ENCODE results near the gene DHX16. TPM values are rescaled to one million over a fixed set of nuclear protein-coding genes. Genes with fewer than 3 reads are reported as not detected.
A peak's percentile ranks its signal among the peaks of the same experiment; 100 is the strongest.

The DHX16 gene
- total and polyA plus RNA-seq, 7 donors: 26.6 to 70.3 (median 40.3) TPM

GRCh38 chr6:30716879-30717128, 44.0 kb upstream of the DHX16 start:
- intact Hi-C loops (cut with DNase I): loop anchor here in 1 of 2 donors (5.0 kb wide), 1 partner anchor 90 kb away; the partner anchor contains the start of gene ATAT1
- no peak for ATAC-seq
- H3K36me3 ChIP-seq (ENCODE audit: insufficient read depth in 1 of 2, low read depth in 1 of 2): peaks cover 0 to 37% of the 10 kb centered on the region in 2 donors
- H3K9me3 ChIP-seq: no peaks in the 10 kb centered on the region
- TF ChIP-seq, protein P1, sequence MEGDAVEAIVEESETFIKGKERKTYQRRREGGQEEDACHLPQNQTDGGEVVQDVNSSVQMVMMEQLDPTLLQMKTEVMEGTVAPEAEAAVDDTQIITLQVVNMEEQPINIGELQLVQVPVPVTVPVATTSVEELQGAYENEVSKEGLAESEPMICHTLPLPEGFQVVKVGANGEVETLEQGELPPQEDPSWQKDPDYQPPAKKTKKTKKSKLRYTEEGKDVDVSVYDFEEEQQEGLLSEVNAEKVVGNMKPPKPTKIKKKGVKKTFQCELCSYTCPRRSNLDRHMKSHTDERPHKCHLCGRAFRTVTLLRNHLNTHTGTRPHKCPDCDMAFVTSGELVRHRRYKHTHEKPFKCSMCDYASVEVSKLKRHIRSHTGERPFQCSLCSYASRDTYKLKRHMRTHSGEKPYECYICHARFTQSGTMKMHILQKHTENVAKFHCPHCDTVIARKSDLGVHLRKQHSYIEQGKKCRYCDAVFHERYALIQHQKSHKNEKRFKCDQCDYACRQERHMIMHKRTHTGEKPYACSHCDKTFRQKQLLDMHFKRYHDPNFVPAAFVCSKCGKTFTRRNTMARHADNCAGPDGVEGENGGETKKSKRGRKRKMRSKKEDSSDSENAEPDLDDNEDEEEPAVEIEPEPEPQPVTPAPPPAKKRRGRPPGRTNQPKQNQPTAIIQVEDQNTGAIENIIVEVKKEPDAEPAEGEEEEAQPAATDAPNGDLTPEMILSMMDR (IDR thresholded peaks at IDR 0.05): no peak
- WGBS, 3 donors: 1 to 4% (median 2%) methylated on average over 8 of the region's 8 CpGs
- H3K27me3 ChIP-seq (ENCODE audit: insufficient read depth in 3 of 3, low read length in 2 of 3): no peaks in the 10 kb centered on the region
- H3K4me3 ChIP-seq: peak overlapping the region; percentile 66
- H3K4me1 ChIP-seq: peaks cover 23% of the 10 kb centered on the region
- DNase-seq: no peak
- peak overlapping the region; percentile 98 for H3K27ac ChIP-seq

GRCh38 chr6:30714263-30714662, 41.5 kb upstream of the DHX16 start:
- WGBS, 3 donors: 97 to 100% (median 100%) methylated on average over 1 of the region's 1 CpG
- no peak for ATAC-seq
- TF ChIP-seq, protein P1 (IDR thresholded peaks at IDR 0.05): no peak

DNA sequence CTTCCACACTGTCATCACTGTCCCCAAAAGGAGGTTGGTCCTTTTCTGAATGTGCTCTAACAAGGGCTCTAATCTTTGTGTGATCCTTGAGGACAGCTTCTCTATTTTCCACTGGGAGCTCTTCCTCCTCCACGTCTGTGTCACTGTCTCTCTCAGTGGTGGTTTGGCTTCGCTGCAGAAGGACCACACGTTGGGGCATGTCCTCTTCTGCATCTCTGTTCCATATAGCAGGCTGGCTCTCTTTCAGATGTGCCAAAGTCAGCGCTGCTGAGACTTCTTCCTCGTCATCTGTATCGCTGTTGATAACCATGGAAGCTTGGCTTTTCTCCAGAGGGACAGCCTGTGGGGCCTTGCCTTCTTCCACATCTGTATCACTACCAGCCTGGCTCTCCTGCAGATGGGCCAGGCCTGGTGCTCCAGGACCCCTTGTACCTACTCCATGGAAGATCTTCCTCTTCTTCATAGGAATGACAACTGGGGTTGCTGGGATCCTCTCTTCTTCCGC, 39.7 kb upstream of the DHX16 start:
- Histone ChIP-seq H3K27me3 (ENCODE audit: insufficient read depth in 3 of 3, low read length in 2 of 3) (no peaks in the 10 kb centered on the region), H3K4me3 (no peak overlapping the region), H3K9me3 (no peaks in the 10 kb centered on the region), H3K4me1 (peaks cover 9% of the 10 kb centered on the region), H3K36me3 (ENCODE audit: insufficient read depth in 1 of 2, low read depth in 1 of 2) (peaks cover 0 to 80% of the 10 kb centered on the region in 2 donors), H3K27ac (no peak overlapping the region)
- ATAC-seq (no peak), DNase-seq (no peak)
- intact Hi-C loops (cut with DNase I): loop anchor here in 1 of 2 donors (2.0 kb wide), 1 partner anchor 18 kb away; no protein-coding TSS in a partner anchor
- WGBS, 3 donors: 71 to 83% (median 75%) methylated on average over 7 of the region's 7 CpGs
- TF ChIP-seq, protein P1 (IDR thresholded peaks at IDR 0.05): no peak

More at GRCh38 chr6:30714263-30714662, 41.5 kb upstream of the DHX16 start:
- DNase-seq: no peak
- Histone ChIP-seq H3K27ac (no peak overlapping the region), H3K36me3 (ENCODE audit: insufficient read depth in 1 of 2, low read depth in 1 of 2) (peaks cover 0 to 63% of the 10 kb centered on the region in 2 donors), H3K9me3 (no peaks in the 10 kb centered on the region), H3K27me3 (ENCODE audit: insufficient read depth in 3 of 3, low read length in 2 of 3) (no peaks in the 10 kb centered on the region), H3K4me3 (no peak overlapping the region), H3K4me1 (peaks cover 18% of the 10 kb centered on the region)
- intact Hi-C loops (cut with DNase I): no loop called here

DNA sequence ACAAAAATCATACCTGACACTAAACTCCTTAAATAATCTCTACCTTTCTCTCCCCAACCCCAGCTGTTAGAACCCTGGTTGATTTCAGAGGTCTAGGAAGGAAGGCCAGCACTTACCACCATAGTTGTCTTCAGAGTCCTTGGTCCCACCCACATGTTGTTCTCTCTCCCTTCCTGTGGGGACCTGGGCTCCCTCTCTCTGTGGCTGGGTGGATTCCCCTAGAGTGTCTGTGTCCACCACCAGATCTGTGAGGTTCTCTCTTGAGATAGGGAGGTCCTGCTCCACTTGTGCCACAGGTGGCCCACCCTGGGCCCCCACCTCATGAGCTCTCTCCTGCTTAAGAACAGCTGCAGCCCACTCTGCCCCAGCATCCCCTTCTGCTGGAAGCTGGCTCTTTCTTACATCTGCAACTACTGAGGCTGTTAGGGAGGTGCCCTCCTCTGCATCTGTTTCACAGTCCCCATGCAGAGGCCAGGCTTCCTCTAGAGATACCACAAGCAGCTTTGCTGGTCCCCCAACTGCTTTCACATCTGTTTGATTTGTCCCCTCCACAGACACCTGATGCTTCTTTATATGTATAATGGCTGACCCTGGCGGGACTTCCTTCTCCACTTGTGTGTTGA, 39.1 kb upstream of the DHX16 start:
- H3K36me3 ChIP-seq (ENCODE audit: insufficient read depth in 1 of 2, low read depth in 1 of 2): peaks cover 0 to 87% of the 10 kb centered on the region in 2 donors
- WGBS, 3 donors: 82 to 94% (median 93%) methylated on average over 1 of the region's 1 CpG

More for the DNA sequence above, 39.1 kb upstream of the DHX16 start:
- H3K27ac ChIP-seq: no peak overlapping the region
- no peaks in the 10 kb centered on the region for H3K27me3 ChIP-seq (ENCODE audit: insufficient read depth in 3 of 3, low read length in 2 of 3)
- DNase-seq (no peak), ATAC-seq (no peak)
- TF ChIP-seq, protein P1 (IDR thresholded peaks at IDR 0.05): no peak
- H3K9me3 ChIP-seq: no peaks in the 10 kb centered on the region
- H3K4me1 ChIP-seq: peaks cover 9% of the 10 kb centered on the region
- no peak overlapping the region for H3K4me3 ChIP-seq
- intact Hi-C loops (cut with DNase I): loop anchor here in 1 of 2 donors (2.0 kb wide), 1 partner anchor 17 kb away; no protein-coding TSS in a partner anchor

All from psoas muscle (tissue), 8 donors.